HT-29 (cell line): ENCODE results near the gene CACNB4. TPM values are rescaled to one million over a fixed set of nuclear protein-coding genes. Genes with fewer than 3 reads are reported as not detected.
"Not testable (repeated sequence)": the region's sequence is repeated elsewhere in the genome, so short reads cannot be mapped to it uniquely, and the experiment has no call there.

Source experiments
- DNase-seq: peaks from one replicate; pipeline ENCODE4 v3.0.0-alpha.2; 2015; ENCODE audit warnings: low spot score
- total RNA-seq: library from RNA; depleted of rRNA; stranded (reverse); fragments of >200 nt; shearing (Covaris generic); gene quantifications from 2 replicates; pipeline ENCODE4 v1.2.3, GENCODE V29; 2014

CACNB4 gene
- total RNA-seq, 1 experiment from 2014 or later = 0.13 TPM

DNA sequence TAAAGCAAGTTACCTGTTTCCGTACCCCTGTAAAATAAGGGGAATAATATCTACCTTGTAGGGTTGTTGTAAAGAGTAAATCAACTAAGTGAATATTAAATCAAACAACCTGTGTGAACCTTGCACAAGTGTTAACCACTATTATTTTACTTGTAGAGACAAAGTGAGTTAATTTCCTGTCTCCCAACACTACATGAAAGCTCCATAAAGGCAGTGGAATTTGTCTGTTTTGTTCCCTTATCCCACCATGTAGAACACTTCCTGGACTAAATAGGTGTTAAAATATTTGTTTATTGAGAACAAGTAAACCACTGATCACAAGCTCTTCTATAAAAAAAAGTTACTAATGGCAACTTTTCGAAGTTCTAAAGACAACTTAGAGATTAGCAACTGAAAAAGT, 274.0 kb downstream of the CACNB4 start:
- no peak for DNase-seq

DNA sequence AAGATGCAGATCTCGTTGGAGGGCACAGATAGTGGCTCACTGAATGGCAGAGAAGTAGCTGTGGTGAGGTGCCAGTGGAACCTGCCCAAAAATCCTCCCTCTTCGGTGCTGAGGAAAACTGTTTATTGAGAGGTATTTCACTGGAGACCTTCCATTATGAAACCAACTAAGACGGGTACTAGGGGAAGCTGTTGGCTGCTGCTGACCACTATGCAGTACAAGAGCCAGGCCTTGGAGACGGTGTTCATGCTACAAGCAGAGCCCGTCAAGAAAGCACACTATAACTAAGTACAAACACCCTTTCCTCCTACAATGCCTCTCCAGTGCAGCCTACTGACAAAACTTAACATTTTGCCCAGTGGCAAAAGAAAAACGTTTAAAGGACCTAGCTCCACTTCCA, 275.2 kb downstream of the CACNB4 start:
- no peak for DNase-seq

DNA sequence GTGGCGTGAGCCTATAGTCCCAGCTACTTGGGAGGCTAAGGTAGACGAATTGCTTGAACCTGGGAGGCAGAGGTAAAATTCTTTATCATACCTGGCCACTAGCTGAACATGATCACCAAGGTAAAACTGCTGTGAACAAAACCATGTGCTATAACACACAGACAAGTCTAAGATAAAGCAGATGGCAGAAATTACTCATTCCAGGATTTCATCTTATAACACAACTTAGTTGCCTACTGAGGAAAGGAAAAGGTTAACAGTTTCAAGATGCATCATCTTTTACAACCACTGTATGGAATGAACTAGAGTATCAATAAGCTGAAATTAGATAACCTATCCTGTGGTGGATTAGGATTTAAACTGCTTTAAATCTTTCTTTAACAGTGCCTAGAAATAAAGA, 278.9 kb downstream of the CACNB4 start:
- DNase-seq = no peak

DNA sequence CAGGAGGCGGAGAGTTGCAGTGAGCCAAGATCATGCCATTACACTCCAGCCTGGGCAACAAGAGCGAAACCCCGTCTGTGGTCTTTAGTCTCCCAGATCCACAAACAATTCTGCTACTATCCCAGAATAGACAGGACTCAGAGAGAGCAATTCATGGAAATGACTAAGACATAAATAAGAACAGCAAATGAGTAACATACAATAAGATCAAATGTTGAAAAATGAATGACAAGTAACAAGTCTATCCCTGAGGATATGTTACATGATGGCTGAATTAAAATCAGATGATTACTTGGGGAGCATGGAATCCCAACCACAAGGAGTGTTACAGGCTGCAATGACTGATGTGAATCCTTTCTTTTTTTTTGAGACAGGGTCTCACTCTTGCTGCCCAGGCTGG, 280.9 kb downstream of the CACNB4 start:
- no peak for DNase-seq

DNA sequence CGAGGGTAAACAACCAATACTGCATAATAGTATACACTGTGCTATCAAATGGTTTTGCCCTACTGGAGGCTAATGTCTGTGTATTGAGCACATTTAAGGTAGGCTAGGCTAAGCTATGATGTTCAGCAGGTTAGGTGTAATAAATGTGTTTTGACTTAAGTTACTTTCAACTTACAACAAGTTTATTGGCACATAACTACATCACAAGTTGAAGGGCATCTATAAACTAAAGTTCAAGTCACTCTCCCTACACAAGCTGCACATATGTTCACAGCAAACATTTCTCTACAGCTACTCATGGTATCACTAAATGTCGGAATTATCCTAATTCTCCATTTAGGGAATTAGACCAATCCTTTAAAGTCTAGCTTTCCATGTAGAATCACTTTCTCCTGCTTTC, 282.0 kb downstream of the CACNB4 start:
- DNase-seq = no peak

DNA sequence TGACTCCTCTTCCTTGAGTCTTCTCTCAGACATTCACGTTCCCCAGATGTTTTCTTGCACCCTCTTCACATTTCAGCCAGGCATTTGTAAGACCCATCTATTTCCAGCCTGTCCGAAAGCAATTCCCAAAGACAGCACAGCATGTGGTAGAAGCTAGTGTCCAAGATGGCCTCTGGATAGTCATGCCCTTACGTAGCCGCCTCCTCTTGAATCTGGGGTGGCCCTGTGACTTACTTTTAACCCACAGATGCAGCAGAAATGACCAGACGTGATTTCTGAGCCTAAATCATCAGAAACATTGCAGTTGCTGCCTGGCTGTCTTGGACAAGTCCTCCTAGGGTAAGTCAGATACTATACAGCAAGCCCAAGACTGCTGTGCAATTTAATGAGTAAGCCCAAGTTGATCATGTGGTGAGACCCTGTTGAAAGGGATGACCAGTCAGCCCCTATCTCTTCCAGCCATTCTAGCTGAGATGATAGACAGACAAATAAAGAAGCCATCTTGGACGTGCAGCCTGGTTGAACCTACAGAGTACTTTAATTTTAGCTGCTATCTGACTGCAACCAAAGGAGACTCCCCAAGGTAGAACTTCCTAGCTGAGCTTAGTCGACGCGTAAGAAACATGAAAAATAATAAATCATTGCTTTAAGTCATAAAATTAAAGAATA, 282.9 kb downstream of the CACNB4 start:
- no peak for DNase-seq

DNA sequence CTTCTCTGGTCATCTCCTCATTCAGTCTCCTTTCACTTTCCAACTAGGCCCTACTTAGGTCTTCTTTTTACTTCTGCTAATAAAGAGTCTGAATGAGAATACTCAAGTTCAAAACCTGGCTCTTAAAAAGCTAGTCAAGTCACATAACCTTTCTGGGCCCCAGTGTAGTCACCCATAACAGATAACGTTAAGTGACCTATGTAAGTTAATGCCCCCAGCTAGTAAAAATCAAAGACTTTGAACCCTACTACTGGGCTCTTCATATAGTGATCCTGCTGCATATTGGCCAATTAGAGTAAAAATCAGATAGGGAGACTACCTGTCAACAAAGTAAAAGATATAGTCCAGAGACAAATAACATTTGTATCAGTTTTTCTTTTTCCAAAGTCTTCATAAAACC, 288.4 kb downstream of the CACNB4 start:
- no peak for DNase-seq

DNA sequence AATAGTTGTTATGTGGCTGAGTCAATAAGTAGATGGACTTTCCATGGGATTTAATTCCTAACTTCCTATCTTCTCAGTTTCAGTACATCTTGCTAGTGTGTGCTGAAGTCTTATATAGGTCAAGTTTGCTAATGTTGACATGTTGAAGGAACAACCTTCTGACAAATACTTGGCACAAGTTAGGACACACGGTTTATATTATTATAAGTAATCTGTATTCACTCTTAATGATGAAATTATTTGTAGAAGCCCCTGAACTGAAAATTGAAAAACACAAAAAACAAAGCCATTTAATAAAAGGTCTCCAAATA, 289.8 kb downstream of the CACNB4 start:
- DNase-seq = no peak

DNA sequence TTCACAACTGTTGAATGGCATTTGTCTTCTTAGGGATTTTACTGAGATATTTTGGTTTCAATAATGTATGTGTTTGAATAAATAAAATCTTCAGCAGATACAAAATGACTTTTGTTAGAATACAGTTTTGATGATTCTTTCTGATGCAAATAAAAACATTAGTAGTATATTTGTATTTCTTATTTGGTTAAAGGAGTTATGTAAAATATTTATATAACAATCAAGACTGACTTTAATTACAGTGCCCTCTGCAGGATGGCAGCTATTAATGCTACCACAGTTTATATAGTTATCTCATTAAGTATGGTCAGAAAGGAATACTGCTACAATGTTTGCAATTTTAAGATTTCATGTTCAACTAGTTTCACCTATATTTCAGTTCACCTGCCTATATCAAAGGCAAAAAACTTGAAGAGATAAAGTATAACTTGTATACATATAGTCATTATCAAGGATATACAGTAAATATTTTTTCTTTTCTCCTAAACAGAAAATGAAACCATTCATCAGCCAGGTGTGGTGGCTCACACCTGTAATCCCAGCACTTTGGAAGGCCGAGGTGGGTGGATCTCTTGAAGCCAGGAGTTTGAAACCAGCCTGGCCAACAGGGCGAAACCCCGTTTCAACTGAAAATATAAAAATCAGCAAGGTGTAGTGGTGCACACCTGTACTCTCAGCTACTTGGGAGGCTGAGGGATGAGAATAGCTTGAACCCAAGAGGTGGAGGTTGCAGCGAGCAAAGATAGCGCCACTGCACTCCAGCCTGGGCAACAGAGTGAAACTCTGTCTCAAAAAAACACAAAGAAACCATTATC, 290.4 kb downstream of the CACNB4 start:
- DNase-seq = peak; percentile 35

DNA sequence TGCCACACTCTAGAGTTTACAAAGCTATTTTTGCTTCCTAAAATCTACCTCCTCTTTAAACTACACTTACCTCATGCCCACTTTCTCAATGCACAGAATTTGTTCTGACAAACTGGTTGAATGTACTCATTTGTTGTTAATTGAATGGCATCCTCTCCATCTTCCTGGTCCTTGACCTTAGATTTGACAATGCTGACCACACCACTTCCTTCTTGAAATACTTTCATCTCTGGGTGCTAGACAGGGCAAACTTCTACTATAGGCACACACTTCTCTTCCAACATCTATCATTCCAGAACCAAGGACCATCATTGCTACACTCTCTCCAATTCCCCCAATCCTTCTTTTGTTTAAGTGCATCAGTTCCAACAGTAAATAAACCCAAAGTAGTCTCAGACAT, 292.9 kb downstream of the CACNB4 start:
- no peak for DNase-seq

DNA sequence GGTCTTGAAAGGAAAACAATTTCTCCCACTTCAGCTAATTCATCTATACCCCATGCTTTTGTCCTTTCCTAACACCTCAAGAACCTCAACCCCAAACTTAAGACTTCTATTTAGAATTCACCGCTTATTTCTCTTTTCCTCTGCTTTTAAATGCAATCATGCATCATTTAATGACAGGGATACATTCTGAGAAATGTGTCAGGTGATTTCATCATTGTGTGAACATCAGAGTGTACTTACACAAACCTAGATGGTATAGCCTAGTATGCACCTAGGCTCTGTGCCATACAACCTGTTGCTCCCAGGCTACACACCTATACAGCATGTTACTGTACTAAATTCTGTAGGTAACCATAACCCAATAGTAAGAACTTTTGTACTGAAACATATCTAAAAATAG, 293.5 kb downstream of the CACNB4 start:
- DNase-seq = no peak

DNA sequence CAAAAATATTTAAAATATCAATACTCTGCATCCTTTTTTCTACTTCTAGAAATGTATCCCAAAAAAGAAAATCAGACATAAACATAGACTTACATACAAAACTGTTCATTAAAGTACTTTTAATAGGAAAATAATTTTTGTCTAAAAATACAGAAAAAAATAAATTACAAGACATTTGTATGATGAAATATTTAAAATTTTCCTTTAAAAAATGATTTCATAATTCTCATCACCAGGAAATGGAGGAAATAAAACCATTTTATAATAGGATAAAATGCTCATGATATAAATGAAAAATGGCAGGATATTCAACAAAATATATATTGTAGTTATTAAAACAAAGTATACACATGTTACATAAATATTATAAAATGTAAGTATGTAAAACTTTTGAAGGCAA, 295.0 kb downstream of the CACNB4 start:
- no peak for DNase-seq

DNA sequence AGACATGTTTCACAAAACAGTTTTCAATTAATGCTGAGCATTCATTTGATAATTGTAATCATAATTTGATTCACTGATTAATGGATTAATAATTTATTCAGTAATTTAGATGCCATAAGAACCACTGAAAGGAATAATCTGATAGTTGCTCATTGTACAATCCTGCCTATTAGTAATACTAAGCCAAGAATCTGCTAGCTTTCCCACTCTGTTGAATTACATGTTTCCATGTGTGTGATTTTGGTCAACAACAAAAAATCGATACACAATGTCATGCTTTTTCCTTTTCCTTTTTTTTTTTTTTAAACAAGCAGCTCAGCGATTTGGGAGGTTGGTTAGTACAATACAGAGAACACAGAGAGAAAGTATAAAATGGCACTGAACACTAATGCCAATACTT, 296.5 kb downstream of the CACNB4 start:
- DNase-seq = no peak

DNA sequence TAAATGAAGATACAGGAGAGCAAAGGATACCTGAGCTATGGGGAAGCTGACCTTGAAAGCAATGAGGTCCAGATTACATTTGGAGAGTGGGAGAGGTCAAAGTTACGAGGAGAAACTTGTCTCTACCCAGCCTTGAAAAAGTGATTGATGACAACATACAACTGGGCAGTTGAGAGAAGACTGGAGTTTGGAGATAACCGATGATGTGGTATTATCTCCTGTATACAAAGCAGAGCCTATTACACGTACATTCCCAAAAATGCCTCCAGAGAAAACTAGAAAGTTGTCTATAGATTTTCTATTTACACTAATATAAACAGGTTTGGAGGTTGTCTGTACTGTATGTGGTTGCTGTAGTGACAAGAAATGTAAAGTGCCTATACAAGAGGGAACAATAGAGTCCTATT, 299.0 kb downstream of the CACNB4 start:
- no peak for DNase-seq

DNA sequence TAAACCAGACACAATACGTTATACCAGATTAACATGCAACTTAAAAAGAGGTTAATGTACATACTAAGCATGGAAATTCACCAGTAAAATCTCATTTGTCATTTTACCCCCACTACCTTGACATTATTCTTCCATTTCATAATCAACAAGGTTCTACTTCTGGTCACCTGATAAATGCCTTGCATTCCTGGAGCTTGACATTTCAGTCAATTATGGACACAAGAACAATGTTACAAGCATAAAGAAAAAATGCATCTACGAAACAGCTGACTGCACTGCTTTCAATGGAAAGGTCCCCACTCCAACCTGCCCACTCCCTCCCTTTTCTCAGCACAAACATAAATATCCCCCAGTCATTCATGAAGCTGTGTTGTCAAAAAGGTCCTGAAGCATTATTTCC, 302.1 kb downstream of the CACNB4 start:
- no peak for DNase-seq

DNA sequence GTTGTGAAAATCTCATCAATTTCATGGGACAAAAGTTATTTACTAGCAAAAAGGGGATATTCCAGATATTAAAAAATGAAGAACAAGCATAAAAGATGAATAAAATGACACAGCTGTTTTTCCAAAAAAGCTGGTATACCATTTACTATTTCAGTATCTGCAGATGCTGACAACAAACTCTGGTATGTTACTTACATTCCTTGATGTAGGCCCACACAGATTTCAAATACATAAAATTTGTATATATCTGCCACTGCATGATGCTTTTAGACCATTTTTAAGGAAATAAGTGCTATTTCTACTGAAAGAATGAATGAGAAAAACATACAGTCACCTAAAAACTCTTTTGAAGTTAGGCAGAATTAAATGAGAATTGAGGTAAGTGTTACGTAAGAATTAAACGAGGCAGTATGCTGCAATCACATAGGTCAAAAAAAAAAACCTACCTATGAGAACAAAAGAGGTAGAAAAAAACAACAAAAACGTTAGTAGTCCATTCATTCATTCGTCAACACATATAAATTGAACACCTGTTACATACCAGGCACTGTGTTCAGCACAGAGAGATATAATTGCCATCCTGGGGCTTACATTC, 303.1 kb downstream of the CACNB4 start:
- DNase-seq = no peak

DNA sequence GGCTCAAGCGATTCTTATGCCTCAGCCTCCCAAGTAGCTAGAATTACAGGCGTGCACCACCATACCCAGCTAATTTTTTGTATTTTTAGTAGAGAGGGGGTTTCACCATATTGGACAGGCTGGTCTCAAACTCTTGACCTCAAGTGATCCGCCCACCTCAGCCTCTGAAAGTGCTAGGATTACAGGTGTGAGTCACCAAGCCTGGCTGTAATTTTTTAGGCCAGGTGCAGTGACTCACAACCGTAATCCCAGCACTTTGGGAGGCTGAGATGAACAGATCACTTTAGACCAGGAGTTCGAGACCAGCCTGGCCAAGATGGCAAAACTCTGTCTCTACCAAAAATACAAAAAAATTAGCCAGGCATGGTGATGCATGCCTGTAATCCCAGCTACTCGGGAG, 304.4 kb downstream of the CACNB4 start:
- not testable (repeated sequence) for DNase-seq

DNA sequence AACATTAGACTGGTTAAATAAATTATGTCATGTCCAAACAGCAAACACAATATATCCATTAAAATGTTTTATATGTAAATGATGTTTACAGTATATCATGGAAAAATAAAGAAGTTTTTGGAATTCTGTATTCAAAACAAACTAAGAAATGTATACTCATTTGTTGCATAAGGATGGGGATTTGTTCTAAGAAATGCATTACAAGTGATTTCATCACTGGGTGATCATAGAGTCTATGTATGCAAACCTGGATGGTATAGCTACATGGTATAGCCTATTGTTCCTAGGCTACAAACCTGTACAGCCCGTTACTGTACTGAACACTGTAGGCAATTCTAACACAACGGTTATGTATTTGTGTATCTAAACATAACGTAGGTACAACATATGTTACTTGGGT, 305.7 kb downstream of the CACNB4 start:
- no peak for DNase-seq

DNA sequence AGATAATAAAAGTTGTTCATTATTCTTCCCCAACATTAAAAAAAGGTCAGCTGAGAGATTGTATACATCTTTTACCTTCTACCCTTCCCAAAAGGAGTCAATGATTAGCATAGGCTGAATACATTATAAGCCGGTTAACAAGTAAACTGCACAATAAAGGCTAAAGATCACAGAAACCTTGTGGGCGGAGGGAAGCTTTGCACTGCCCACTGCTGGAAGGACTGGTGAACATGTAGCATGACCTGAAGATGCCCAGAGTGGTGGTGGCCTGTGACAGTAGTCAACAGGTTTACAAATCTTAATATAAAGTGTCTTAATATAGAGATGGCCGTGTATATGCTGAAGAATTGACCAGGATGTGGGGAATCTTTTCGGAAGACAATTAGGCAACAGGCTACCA, 306.3 kb downstream of the CACNB4 start:
- DNase-seq = no peak

DNA sequence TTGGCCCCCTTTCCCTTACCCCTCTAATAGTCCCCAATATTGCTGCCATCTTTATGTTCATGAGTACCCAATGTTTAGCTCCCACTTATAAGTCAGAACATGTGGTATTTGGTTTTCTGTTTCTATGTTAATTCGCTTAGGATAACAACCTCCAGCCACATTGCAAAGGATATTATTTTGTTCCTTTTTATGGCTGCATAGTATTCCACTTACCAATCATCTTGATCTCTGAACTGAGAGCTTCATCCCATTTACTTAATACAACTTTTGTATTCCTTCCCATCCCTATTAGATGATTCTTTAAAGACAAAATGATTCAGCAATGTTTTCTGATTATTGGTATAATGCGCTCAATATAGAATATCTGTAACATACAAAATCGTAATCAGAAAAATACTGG, 307.3 kb downstream of the CACNB4 start:
- no peak for DNase-seq

DNA sequence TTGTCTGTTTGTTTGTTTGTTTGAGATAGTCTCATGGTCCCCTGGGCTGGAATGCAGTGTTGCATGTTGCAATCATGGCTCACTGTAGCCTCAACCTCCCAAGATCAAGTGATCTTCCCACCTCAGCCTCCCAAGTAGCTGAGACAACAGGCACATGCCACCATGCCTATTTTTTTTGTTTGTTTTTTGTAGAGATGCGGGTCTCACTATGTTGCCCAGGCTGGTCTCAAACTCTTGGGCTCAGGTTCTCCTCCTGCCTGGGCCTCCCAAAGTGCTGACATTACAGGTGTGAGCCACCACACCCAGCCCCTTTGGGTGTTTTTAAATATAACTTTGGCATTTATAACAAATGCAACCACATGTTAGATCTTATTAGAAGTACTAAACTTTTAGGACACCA, 308.2 kb downstream of the CACNB4 start:
- no peak for DNase-seq

DNA sequence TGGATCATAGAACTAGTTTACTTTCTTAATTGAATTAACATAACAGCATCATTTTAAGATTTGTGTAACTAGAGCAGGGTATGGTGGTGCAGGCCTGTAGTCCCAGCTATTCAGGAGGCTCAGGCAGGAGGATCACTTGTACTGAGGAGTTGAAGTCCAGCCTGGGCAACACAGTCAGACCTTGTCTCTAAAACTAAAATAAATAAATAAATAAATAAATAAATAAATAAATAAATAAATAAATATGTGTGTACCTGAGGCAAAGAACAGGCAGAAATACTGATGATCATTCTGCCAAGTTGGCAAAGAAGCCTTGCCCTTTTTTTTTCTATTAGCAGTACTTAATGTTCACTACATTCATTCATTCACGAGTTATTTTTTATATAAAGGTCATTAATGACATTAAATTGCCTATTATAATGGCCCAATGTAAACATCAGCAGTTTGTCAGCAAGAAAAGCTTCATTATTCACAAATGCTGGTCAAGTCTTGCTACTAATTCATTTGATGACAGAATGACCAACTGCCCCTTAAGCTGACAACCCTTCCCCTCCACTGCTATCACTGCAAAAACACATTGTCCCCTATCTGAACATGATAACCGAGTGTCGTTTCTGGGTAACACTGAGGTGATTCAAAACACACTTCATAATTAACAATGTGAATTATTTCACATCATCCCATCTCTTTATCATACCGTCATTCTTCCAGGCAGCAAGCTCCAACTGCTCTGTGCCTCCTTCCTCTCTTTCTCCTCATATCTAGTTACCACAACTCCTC, 309.6 kb downstream of the CACNB4 start:
- no peak for DNase-seq
